Fibroblast of lung (primary cell): Measurements from ENCODE around the gene VEPH1.

Experiments used
- EZH2 ChIP-seq: IDR thresholded peaks from 2 replicates; pipeline ENCODE4 v1.5.1; 2012; ENCODE audit warnings: low read length, control low read depth, mild to moderate bottlenecking; ENCODE audit errors: missing control alignments
- TF ChIP-seq, protein P1 (sequence below), 2 donors: IDR thresholded peaks in 1 of 2; conservative IDR thresholded peaks in 1 of 2; 1 replicate in 1 of 2; 2 replicates in 1 of 2; pipeline ENCODE4 v1.5.1; 2011 to 2012; ENCODE audit warnings: low read length in 2 of 2, control low read depth in 1 of 2, inconsistent platforms in 1 of 2, low read depth in 1 of 2, mild to moderate bottlenecking in 1 of 2

DNA sequence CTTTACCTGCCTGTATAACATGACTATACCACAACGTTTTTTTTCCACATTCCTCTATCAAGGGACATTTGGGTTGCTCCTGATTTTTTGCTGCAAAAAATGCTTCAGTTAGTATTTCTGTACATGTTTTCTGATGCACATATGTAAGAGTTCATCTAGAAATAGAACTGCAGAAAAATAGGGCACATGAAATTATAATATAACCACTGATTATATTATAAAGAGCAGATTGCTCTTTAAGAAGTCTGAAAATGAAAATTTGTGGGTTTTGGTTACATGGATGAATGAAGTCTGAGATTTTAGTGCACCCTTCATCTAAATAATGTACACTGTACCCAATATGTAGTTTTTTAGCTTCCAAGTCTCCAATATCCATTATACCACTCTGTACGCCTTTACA, 196.7 kb downstream of the VEPH1 start:
- TF ChIP-seq, protein P1, sequence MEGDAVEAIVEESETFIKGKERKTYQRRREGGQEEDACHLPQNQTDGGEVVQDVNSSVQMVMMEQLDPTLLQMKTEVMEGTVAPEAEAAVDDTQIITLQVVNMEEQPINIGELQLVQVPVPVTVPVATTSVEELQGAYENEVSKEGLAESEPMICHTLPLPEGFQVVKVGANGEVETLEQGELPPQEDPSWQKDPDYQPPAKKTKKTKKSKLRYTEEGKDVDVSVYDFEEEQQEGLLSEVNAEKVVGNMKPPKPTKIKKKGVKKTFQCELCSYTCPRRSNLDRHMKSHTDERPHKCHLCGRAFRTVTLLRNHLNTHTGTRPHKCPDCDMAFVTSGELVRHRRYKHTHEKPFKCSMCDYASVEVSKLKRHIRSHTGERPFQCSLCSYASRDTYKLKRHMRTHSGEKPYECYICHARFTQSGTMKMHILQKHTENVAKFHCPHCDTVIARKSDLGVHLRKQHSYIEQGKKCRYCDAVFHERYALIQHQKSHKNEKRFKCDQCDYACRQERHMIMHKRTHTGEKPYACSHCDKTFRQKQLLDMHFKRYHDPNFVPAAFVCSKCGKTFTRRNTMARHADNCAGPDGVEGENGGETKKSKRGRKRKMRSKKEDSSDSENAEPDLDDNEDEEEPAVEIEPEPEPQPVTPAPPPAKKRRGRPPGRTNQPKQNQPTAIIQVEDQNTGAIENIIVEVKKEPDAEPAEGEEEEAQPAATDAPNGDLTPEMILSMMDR (conservative IDR thresholded peaks at IDR 0.05 in 1 of 2, IDR thresholded peaks at IDR 0.05 in 1 of 2; ENCODE audit: low read depth in 1 of 2, low read length in 2 of 2): no peak
- TF ChIP-seq EZH2: no peak
